Smooth muscle cell (in vitro differentiated cells): ENCODE results near the gene INF2. TPM values are rescaled to one million over a fixed set of nuclear protein-coding genes. Genes with fewer than 3 reads are reported as not detected.

Source experiments
- DNase-seq: peaks from one replicate; lab custom pipeline; 2025; ENCODE audit not compliant: unreplicated experiment; lab: John Stamatoyannopoulos, UW
- H2AFZ ChIP-seq: fragments of 200-600 bp; sonication (generic); 2 replicates; pipeline ENCODE4 v1.6.0; 2016; ENCODE audit warnings: antibody characterized with exemption, low read depth, mild to moderate bottlenecking
- H3F3A ChIP-seq: fragments of 200-600 bp; sonication (generic); 2 replicates; pipeline ENCODE4 v1.6.0; 2017; ENCODE audit warnings: antibody characterized with exemption, low read depth
- H3K27ac ChIP-seq: fragments of 200-600 bp; sonication (generic); 2 replicates; pipeline ENCODE4 v1.5.1; 2016; ENCODE audit warnings: low read depth, mild to moderate bottlenecking
- H3K27me3 ChIP-seq: fragments of 200-600 bp; sonication (generic); 2 replicates; pipeline ENCODE4 v1.6.1; 2016; ENCODE audit warnings: low read depth, mild to moderate bottlenecking
- H3K36me3 ChIP-seq: fragments of 200-600 bp; sonication (generic); 2 replicates; pipeline ENCODE4 v1.5.1; 2016; ENCODE audit warnings: low read depth
- H3K4me1 ChIP-seq: fragments of 200-600 bp; sonication (generic); 2 replicates; pipeline ENCODE4 v1.5.1; 2016; ENCODE audit warnings: low read depth
- H3K4me2 ChIP-seq: fragments of 200-600 bp; sonication (generic); 2 replicates; pipeline ENCODE4 v1.6.0; 2016; ENCODE audit warnings: mild to moderate bottlenecking
- H3K4me3 ChIP-seq: fragments of 200-600 bp; sonication (generic); 2 replicates; pipeline ENCODE4 v1.5.1; 2016; ENCODE audit warnings: mild to moderate bottlenecking
- H3K79me2 ChIP-seq: fragments of 200-600 bp; sonication (generic); 2 replicates; pipeline ENCODE4 v1.6.0; 2016; ENCODE audit warnings: low read depth, mild to moderate bottlenecking
- H3K9ac ChIP-seq: fragments of 200-600 bp; sonication (generic); 2 replicates; pipeline ENCODE4 v1.6.0; 2016; ENCODE audit warnings: low read depth
- H3K9me3 ChIP-seq: fragments of 200-600 bp; sonication (generic); replicated peaks from 2 replicates; pipeline ENCODE4 v1.5.1; 2016; ENCODE audit warnings: low read depth
- H4K20me1 ChIP-seq: fragments of 200-600 bp; sonication (generic); 2 replicates; pipeline ENCODE4 v1.6.0; 2016; ENCODE audit warnings: low read depth
- WGBS: methylation state at CpG from one replicate; pipeline ENCODE4 v1.1.7; 2016; ENCODE audit warnings: low lambda C conversion rate; 5-methylcytosine and 5-hydroxymethylcytosine counted together
- polyA plus RNA-seq: library from polyadenylated mRNA; unstranded; fragments of >200 nt; fragmentation: Nextera tagmentation; extraction: Ambion mirVana; gene quantifications from 2 replicates; pipeline ENCODE4 v1.2.1, GENCODE V29; 2016
- total RNA-seq: library from RNA; depleted of rRNA; stranded (reverse); fragments of >200 nt; gene quantifications from 2 replicates; pipeline ENCODE4 v1.2.3, GENCODE V29; 2014
- TF ChIP-seq, protein P1 (sequence below): fragments of 200-600 bp; sonication (generic); IDR thresholded peaks from 2 replicates; pipeline ENCODE4 v1.5.1; 2017; ENCODE audit warnings: borderline replicate concordance, mild to moderate bottlenecking, antibody characterized with exemption; ENCODE audit not compliant: insufficient read depth, poor library complexity, severe bottlenecking

INF2 gene
- total and polyA plus RNA-seq, 2 experiments from 2014 or later = 19.9 to 29.8 TPM

DNA sequence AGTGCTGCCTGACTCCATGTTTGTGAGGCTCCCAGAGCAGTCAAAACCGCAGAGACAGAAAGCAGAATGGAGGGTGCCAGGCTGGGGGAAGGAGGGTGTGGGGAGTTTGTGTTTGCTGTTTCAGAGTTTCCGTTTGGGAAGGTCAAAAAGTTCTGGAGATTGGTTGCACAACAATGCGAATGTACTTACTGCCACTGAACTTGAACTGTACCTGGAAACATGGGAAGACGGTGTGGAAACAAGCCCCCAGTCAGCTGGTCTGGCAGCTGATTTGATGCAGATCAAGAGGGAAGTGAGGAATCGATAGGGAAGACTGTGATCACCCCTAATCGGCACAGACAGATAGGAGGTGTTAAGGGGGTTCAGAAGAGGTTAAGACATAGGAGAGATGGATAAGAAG is 35.3 kb upstream of the INF2 start:
- no peak for DNase-seq
- no peaks in the 10 kb centered on the region for H3K9me3 ChIP-seq
- H3K27me3 ChIP-seq = no peaks in the 10 kb centered on the region
- H3K79me2 ChIP-seq = no peaks in the 10 kb centered on the region
- H3K4me3 ChIP-seq = no peak overlapping the region
- WGBS = 95% methylated on average over 6 of the region's 6 CpGs
- no peaks in the 10 kb centered on the region for H4K20me1 ChIP-seq
- H3K4me1 ChIP-seq = no peaks in the 10 kb centered on the region
- no peak overlapping the region for H3K27ac ChIP-seq
- H2AFZ ChIP-seq = no peak overlapping the region
- H3F3A ChIP-seq = no peaks in the 10 kb centered on the region
- H3K4me2 ChIP-seq = no peak overlapping the region
- no peak overlapping the region for H3K9ac ChIP-seq
- TF ChIP-seq, protein P1, sequence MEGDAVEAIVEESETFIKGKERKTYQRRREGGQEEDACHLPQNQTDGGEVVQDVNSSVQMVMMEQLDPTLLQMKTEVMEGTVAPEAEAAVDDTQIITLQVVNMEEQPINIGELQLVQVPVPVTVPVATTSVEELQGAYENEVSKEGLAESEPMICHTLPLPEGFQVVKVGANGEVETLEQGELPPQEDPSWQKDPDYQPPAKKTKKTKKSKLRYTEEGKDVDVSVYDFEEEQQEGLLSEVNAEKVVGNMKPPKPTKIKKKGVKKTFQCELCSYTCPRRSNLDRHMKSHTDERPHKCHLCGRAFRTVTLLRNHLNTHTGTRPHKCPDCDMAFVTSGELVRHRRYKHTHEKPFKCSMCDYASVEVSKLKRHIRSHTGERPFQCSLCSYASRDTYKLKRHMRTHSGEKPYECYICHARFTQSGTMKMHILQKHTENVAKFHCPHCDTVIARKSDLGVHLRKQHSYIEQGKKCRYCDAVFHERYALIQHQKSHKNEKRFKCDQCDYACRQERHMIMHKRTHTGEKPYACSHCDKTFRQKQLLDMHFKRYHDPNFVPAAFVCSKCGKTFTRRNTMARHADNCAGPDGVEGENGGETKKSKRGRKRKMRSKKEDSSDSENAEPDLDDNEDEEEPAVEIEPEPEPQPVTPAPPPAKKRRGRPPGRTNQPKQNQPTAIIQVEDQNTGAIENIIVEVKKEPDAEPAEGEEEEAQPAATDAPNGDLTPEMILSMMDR = no peak
- H3K36me3 ChIP-seq = no peaks in the 10 kb centered on the region

DNA sequence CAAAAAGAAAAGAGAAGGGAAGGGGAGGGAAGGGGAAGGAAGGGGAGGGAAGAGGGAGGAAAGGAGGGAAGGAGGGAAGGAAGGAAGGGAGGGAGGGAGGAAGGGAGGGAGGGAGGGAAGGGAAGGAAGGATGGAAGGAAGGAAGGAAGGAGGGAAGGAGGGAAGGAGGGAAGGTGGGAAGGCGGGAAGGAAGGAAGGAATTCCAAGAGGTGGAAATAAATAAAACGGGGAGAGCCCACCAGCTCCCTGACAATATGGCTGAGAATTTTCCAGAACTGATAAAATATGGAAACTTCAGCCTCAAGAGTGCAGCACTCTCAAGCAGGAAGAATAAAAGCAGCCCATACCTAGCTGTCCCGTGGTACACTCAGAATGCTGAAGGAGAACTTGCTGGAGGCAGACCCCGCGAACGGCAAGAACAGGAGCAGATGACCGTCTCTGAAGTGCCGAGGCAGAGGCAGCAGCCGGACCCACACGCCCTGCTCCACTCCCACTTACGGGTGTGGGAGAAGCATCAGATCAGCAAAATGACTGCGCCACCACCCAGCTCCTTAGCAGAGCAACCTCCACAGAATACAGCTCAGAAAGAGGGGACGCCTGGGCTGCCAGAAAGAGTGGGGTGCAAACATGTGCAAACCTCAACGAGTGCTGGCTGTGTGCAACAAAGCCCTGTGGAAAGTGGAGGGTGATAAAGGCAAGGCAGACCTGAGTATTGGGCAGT is 34.1 kb upstream of the INF2 start:
- TF ChIP-seq, protein P1 = no peak
- no peak for DNase-seq
- H3K9ac ChIP-seq = no peak overlapping the region
- no peaks in the 10 kb centered on the region for H3K4me1 ChIP-seq
- 93% methylated on average over 13 of the region's 14 CpGs for WGBS
- H3K27ac ChIP-seq = no peak overlapping the region
- H3K4me2 ChIP-seq = no peak overlapping the region
- no peaks in the 10 kb centered on the region for H3K79me2 ChIP-seq
- no peaks in the 10 kb centered on the region for H3K27me3 ChIP-seq
- no peaks in the 10 kb centered on the region for H3K36me3 ChIP-seq
- H4K20me1 ChIP-seq = no peaks in the 10 kb centered on the region
- H3K4me3 ChIP-seq = no peak overlapping the region
- no peaks in the 10 kb centered on the region for H3K9me3 ChIP-seq
- H3F3A ChIP-seq = no peaks in the 10 kb centered on the region
- H2AFZ ChIP-seq = no peak overlapping the region

DNA sequence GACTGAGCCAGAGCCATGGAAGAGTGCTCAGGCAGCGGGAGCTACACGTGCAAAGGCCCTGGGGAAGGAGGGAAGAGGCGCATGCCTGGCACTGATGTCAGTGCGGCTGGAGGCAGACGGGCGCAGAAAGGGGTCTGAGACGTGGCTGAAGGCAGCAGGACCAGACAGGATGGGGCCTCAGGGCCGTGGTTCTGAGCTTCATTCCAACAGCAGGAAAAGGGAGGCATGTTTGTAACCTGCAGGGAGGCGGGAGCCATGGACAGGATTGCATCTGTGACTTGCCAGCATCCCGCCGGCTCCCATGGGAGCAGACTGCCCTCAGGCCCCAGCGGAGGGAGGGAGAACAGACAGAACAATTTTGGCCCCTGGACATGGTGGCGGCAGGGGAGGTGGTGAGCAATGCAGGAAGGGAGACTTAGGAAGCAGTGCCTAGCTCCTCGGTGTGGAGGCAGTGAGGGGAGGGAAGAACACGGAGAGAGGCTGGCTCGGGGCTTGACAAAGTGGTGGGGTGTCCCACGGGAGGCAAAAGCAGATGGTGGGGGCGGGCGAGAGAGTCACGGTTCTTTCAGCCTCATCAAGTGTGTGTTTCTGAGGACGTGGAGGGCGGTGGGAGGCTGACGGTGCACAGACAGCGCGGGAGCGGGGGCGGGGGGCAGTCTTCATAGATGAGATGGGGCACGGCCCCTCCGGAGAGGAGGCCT is 33.3 kb upstream of the INF2 start:
- H3K9ac ChIP-seq = no peak overlapping the region

More for the DNA sequence above, 33.3 kb upstream of the INF2 start:
- Histone ChIP-seq H3K27me3 (no peaks in the 10 kb centered on the region), H4K20me1 (no peaks in the 10 kb centered on the region), H3K27ac (no peak overlapping the region), H3K36me3 (no peaks in the 10 kb centered on the region), H3K4me2 (no peak overlapping the region), H3K79me2 (no peaks in the 10 kb centered on the region), H3K4me1 (no peaks in the 10 kb centered on the region), H3F3A (no peaks in the 10 kb centered on the region), H3K4me3 (no peak overlapping the region), H2AFZ (no peak overlapping the region), H3K9me3 (no peaks in the 10 kb centered on the region)
- no peak for DNase-seq
- TF ChIP-seq, protein P1 = no peak
- WGBS = 68% methylated on average over 17 of the region's 29 CpGs
